ENCODE data around the gene HMG20B. TPM values are rescaled to one million over a fixed set of nuclear protein-coding genes. Genes with fewer than 3 reads are reported as not detected.

The HMG20B gene
- total RNA-seq, 1 experiment from 2014 or later, result 33.9 TPM

- TF ChIP-seq CTCF (IDR thresholded peaks at IDR 0.05; ENCODE audit: insufficient read depth in 1 of 2, low read depth in 1 of 2, low read length in 1 of 2, severe bottlenecking in 1 of 2, unreplicated experiment in 1 of 2), result no peak
- intact Hi-C loops (cut with micrococcal nuclease; ENCODE audit: unreplicated experiment), result no loop called here
- no TSS peak for BruUV-seq (replicated peaks)
- Histone ChIP-seq H3K9me3 (no peaks in the 10 kb centered on the region), H3K27me3 (replicated peaks; ENCODE audit: control insufficient read depth, insufficient read depth, low read length) (no peaks in the 10 kb centered on the region), H3K4me3 (ENCODE audit: low read depth, low read length) (no peak overlapping the region), H3K36me3 (ENCODE audit: control insufficient read depth, insufficient read depth, low read length) (no peaks in the 10 kb centered on the region), H3K4me1 (no peaks in the 10 kb centered on the region)
- CTCF ChIA-PET, result no interaction called here
- Mint-ChIP-seq H3K27ac (ENCODE audit: unreplicated experiment) (peak overlapping the region; percentile 56), H3K4me1 (ENCODE audit: low read depth, unreplicated experiment) (no peaks in the 10 kb centered on the region), H3K9me3 (ENCODE audit: unreplicated experiment) (no peaks in the 10 kb centered on the region), H3K4me3 (ENCODE audit: unreplicated experiment) (no peak overlapping the region), H3K36me3 (ENCODE audit: insufficient read depth, unreplicated experiment) (peaks cover 58% of the 10 kb centered on the region), H3K27me3 (ENCODE audit: insufficient read depth, unreplicated experiment) (no peaks in the 10 kb centered on the region)
- POLR2A ChIA-PET, result no interaction called here
- DNase-seq, result no peak
Observed at GRCh38 chr19:3538258-3538929, 34.4 kb upstream of the HMG20B start.

- Mint-ChIP-seq H3K9me3 (ENCODE audit: unreplicated experiment) (no peaks in the 10 kb centered on the region), H3K27me3 (ENCODE audit: insufficient read depth, unreplicated experiment) (no peaks in the 10 kb centered on the region), H3K36me3 (ENCODE audit: insufficient read depth, unreplicated experiment) (peaks cover 56% of the 10 kb centered on the region), H3K4me1 (ENCODE audit: low read depth, unreplicated experiment) (no peaks in the 10 kb centered on the region), H3K4me3 (ENCODE audit: unreplicated experiment) (no peak within 1 kb of the TSS), H3K27ac (ENCODE audit: unreplicated experiment) (peak within 1 kb of the TSS; percentile 56)
- H3K4me3 ChIP-seq (ENCODE audit: low read depth, low read length), result no peak within 1 kb of the TSS
- no peaks in the 10 kb centered on the region for H3K27me3 ChIP-seq (replicated peaks; ENCODE audit: control insufficient read depth, insufficient read depth, low read length)
- DNase-seq, result peak in 1 of 2 experiments; percentile 22
- TF ChIP-seq CTCF (IDR thresholded peaks at IDR 0.05; ENCODE audit: insufficient read depth in 1 of 2, low read depth in 1 of 2, low read length in 1 of 2, severe bottlenecking in 1 of 2, unreplicated experiment in 1 of 2), result no peak
- BruUV-seq (replicated peaks), result no TSS peak
- no peaks in the 10 kb centered on the region for H3K9me3 ChIP-seq
- ChIA-PET POLR2A (no interaction called here), CTCF (no interaction called here)
- intact Hi-C loops (cut with micrococcal nuclease; ENCODE audit: unreplicated experiment), result no loop called here
- no peaks in the 10 kb centered on the region for H3K4me1 ChIP-seq
- H3K36me3 ChIP-seq (ENCODE audit: control insufficient read depth, insufficient read depth, low read length), result no peaks in the 10 kb centered on the region
Observed at GRCh38 chr19:3538965-3539755, 33.6 kb upstream of the HMG20B start, which contains the start of gene TEKTIP1. Gene TEKTIP1, plus strand, starts transcription at chr19:3539174. Its CDS starts 4 bp downstream, at chr19:3539178.

- CTCF ChIA-PET, result no interaction called here
- TF ChIP-seq CTCF (IDR thresholded peaks at IDR 0.05; ENCODE audit: insufficient read depth in 1 of 2, low read depth in 1 of 2, low read length in 1 of 2, severe bottlenecking in 1 of 2, unreplicated experiment in 1 of 2), result no peak
- H3K27me3 Mint-ChIP-seq (ENCODE audit: insufficient read depth, unreplicated experiment), result no peaks in the 10 kb centered on the region
Observed at GRCh38 chr19:3539756-3540118, 33.0 kb upstream of the HMG20B start.

More at GRCh38 chr19:3539756-3540118, 33.0 kb upstream of the HMG20B start:
- no peak overlapping the region for H3K4me3 Mint-ChIP-seq (ENCODE audit: unreplicated experiment)
- H3K4me3 ChIP-seq (ENCODE audit: low read depth, low read length), result no peak overlapping the region
- H3K9me3 ChIP-seq, result no peaks in the 10 kb centered on the region
- intact Hi-C loops (cut with micrococcal nuclease; ENCODE audit: unreplicated experiment), result no loop called here
- H3K36me3 ChIP-seq (ENCODE audit: control insufficient read depth, insufficient read depth, low read length), result no peaks in the 10 kb centered on the region
- no peak for DNase-seq
- H3K36me3 Mint-ChIP-seq (ENCODE audit: insufficient read depth, unreplicated experiment), result peaks cover 55% of the 10 kb centered on the region
- no peaks in the 10 kb centered on the region for H3K4me1 ChIP-seq
- no peak overlapping the region for H3K27ac Mint-ChIP-seq (ENCODE audit: unreplicated experiment)
- POLR2A ChIA-PET, result no interaction called here
- no peaks in the 10 kb centered on the region for H3K4me1 Mint-ChIP-seq (ENCODE audit: low read depth, unreplicated experiment)
- BruUV-seq (replicated peaks), result TSS peak; percentile 30
- no peaks in the 10 kb centered on the region for H3K9me3 Mint-ChIP-seq (ENCODE audit: unreplicated experiment)
- no peaks in the 10 kb centered on the region for H3K27me3 ChIP-seq (replicated peaks; ENCODE audit: control insufficient read depth, insufficient read depth, low read length)

Data from Caco-2 (cell line).